GM21529 (cell line): ENCODE data around the gene PLXDC1.

Experiments used
- ATAC-seq: cut with Tn5 transposase; IDR thresholded peaks from one replicate; pipeline ENCODE4 v1.9.1; 2021; ENCODE audit not compliant: unreplicated experiment

PLXDC1 gene

DNA sequence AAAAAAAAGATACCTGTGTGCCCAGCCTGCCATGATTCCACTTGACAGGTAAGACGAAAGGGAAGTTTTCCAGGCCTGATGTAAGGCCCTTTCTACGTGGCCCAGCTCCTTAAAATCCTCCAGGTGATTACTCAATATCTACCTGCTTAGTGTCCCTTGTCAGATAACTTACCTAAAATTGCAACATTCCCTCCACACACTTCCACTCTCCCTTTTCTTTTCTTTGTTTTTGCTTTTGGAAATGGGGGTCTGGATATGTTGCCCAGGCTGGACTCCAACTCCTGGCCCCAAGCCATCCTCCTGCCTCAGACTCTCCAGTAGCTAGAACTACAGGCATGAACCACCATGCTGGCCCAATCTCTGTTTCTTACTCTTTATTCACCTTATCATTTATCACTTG, 7.2 kb upstream of the PLXDC1 start:
- ATAC-seq = no peak

GRCh38 chr17:39156491-39156890, 5.1 kb upstream of the PLXDC1 start:
- no peak for ATAC-seq

- no peak for ATAC-seq
Observed at GRCh38 chr17:39155654-39156053, 4.2 kb upstream of the PLXDC1 start.

GRCh38 chr17:39153599-39154051, 2.2 kb upstream of the PLXDC1 start:
- peak; percentile 55 for ATAC-seq

GRCh38 chr17:39151943-39152818, 744 bp upstream of the PLXDC1 start:
- ATAC-seq = no peak

- ATAC-seq = no peak
Observed at GRCh38 chr17:39150795-39151149, 665 bp downstream of the PLXDC1 start.

DNA sequence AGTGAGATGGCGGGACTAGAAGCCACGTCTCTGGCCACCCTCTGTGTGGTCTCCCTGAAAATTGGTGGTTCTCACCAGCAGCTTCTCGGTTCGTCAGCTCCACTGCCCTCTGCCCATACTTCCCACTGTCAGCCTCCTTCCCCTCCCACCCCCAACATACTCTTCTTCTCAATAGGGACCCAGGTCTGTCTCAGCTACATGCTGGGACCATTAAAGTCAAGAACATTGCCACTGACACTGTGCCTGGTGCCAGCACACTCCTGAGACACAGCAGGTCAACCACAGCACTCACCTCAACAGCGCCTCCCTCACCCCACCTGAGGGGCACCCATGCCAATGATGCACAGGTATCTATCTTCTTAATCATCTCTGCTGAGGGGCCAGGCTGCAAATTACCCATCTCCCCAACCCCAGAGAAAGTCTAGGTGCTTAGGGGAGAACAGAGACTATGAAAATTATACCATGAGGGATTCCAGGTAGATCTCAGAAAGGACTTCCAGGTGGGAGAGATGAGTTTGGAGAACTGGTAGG, 1.3 kb downstream of the PLXDC1 start:
- ATAC-seq = no peak

DNA sequence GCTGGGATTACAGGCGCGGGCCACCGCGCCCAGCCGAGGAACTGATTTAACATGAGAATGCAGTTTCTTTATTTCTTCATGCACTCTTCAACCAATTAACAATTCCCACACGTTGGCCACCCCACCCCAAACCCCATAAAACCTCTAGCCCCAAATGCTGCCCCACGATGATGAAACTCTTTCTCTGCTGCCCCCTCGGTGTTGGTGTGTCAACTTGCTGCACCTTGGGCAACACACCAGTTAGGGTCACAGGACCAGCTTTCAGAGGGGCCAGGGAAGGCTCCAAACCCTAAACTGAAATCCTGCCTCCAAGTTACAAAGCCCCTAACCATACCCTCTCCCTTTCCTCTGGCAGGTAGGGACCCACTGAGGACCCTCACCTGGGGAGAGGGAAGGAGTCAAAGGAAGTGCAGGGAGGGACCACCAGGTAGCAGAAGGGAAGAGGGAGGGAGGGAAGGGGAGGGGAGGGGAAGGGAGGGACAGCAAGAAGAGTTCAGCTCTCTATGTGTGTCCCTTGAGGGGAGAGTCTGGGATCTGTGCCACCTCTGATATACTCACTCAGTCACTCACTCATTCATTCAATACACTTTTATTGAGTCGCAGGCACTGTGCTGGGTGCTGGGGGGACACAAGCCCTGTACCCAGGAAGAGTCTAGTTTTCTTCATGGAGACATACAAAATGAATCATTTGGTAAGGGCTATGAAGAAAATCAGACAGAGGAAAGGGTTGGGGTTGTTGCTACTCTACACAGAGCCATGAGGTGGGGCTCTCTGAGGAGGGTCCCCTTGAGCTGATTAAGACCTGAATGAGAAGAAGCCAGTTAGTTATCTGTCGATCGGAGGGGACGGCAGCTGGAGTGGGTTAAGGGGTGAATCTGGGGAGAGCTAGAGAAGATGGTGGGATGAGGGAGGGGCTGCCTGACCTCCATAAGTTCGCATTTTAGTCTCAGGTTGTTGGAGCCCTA, 3.9 kb downstream of the PLXDC1 start:
- ATAC-seq = no peak

DNA sequence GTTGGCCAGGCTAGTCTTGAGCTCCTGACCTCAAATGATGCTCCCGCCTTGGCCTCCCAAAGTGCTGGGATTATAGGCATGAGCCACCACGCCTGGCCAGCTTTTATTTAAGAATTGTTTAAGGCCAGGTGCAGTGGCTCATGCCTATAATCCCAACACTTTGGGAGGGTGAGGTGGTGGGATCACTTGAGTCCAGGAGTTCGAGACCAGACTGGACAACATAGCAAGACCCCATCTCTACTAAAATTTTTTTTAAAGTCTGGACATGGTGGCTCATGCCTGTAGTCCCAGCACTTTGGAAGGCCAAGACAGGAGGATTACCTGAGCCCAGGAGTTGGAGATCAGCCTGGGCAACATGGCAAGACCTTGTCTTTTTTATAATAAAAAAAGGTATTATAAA, 5.2 kb downstream of the PLXDC1 start:
- ATAC-seq = no peak

DNA sequence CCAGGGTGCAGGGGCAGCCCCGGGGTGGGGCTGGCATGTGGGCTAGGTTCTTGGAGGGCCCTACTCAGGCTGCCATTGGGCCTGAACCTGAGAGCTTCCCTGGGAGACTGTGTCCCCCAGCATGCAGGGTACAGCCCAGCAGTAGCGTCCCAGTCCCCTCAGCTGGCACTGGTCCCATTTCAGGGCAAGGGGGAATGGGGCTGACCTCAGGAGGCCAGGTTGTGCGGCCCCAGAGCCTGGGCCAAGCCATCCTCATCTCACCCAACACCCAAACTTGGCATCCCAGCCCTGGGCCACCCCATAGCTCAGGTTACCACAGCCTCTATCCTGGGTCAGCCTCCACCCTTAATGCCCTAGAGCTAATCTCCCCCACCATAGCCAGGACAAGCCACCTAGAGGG, 6.3 kb downstream of the PLXDC1 start:
- ATAC-seq = no peak

GRCh38 chr17:39144416-39144840, 7.0 kb downstream of the PLXDC1 start:
- ATAC-seq = no peak

DNA sequence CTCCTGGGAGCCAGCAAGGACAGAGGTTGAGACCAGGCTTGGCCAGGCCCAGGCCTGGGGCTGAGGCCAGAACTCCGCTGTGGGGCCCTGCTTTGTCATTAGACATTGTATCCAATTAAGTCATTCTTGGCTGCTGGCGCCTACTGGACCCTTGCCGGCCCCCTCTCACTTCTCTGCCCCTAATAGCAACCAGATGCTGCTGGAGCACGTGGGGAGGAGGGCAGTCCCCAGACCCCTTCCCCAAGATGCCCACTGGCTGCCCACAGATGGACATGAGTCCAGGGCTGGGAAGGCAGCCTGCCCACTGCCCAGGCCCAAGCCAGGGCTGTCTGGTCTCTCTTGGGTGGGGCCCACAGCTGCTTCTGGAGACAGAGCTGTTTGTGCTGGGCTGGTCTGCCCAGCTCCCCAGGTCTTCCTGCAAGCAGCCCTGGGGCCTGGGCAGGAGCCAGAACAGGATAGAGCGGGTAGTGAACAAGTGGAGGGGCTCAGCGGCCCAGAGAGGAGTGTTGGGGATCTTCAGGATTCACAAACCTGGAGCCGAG, 7.8 kb downstream of the PLXDC1 start:
- no peak for ATAC-seq

DNA sequence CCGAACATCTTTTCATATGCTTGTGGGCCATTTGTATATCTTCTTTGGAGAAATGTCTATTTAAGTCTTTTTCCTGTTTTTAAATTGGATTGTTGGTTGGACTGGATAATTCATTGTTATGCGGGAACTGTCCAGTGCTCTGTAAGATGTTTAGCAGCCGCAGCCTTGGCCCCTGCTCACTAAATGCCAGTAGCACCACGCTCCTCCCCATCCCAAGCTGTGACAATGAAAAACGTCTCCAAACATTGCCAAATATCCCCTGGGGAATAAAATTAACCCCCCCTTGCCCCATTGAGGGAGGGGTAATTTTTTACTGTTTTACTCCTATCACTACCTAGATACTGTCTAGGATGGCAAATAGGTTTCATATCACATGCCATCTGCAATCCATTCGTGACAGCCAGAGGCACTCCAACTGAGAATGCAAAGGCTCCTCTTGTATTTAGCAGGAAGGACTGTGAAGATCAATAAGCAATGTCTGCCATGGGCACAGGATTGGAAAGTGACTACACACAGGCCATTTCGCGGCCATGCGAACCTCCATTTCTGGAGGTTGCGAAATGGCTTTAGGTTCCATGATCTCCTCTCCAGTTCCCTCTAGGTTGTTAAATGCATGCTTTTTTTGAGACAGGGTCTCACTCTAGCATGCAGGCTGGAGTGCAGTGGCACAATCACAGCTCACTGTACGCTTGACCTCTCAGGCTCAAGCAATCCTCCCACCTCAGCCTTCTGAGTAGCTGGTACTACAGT, 9.3 kb downstream of the PLXDC1 start:
- ATAC-seq = no peak

DNA sequence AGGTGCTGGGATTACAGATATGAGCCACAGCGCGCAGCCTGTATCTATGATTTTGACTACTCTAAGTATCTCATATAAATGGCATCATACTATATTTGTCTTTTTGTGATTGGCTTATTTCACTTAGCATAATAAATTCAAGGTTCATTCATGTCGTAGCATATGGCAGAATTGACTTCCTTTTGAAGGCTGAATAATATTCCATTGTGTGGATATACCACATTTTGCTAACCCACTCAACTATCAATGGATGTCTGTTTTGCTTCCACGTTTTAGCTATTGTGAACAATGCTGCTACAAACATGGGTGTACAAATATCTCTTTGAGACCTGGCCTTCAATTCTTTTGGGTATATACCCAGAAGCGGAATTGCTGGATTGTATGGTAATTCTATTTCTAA, 10.1 kb downstream of the PLXDC1 start:
- no peak for ATAC-seq

- ATAC-seq = no peak
Observed at GRCh38 chr17:39139561-39139960, 11.9 kb downstream of the PLXDC1 start.

- ATAC-seq = no peak
Observed at GRCh38 chr17:39139161-39139511, 12.3 kb downstream of the PLXDC1 start.

DNA sequence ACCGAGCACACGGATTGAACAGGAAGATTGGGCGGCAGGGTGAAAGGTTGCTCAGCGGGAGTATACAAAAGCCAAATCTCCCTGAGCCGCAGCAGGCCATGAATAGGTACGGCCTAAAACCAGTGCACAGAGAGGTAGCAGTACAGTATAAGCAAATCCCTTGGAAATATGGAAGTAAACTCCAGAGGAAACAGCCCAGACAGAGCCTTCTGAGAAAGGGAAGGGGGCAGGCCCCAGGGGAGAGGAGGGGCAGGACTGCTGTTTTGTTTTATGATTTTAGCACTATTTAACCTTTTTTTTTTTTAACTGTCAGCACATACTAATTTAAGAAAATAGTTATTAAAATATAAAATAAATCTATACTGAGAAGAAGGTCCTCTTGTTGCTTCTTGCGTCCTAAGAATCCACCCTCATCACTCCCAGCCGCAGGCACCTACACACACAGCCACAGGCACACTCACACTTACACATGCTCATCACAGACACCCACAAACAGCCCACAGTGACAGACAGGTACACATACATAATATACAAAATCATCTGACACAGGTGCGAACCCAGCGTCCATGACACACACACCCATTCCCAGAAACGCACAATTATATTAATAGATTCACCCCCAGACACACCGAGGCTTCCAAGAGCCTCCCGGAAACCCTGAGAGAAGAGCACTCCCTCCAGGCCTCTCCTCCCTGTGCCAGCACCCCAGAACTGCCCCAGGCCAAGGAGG, 12.8 kb downstream of the PLXDC1 start:
- no peak for ATAC-seq

GRCh38 chr17:39134878-39135277, 16.6 kb downstream of the PLXDC1 start:
- ATAC-seq = no peak

DNA sequence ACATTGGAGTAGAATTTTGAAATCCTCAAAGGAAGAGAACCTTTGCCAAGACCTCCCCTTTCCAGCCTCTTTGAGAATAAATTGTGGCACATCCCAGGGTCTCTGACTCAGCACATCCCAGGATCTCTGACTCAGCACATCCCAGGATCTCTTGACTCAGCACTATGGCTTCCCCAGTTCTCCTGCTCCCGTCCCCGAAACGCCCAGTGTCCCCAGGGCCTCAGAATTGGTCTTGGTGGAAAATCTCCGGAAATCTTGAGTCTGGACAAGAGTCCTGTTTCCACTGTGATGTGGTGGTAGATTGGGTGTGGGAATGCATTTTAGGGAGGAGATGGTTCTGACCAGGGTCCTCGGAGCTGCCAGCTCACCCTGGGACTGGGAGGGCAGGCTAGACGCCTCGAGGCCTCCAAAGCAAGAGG, 19.2 kb downstream of the PLXDC1 start:
- ATAC-seq = no peak

DNA sequence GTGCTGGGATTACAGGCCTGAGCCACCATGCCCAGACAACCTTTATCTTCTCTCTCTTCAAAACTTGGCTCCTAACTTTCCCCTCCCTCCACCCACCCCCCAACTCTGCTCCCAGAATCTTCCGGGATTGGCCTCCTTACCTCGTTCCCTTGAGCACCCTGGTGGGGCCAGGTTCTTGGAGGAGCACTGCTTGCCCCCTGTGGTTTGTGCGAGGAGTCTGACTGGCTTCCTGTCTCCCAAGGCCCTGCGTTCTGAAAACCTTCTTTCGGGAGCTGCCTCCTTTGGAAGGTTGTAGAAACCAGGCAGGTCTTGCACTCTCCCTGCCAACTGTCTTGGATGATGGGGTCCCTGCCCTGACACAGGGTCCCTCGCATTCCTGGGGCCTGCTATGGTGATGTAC, 19.8 kb downstream of the PLXDC1 start:
- ATAC-seq = no peak
